Epithelial cell of esophagus (primary cell): ENCODE data around the gene LINC01488.
A peak's percentile ranks its signal among the peaks of the same experiment; 100 is the strongest.

Experiments
- DNase-seq: peaks from one replicate; pipeline ENCODE4 v3.0.0; 2010; ENCODE audit warnings: low read depth
- H3K4me3 ChIP-seq: 2 replicates; pipeline ENCODE4 v1.5.1; 2011; ENCODE audit warnings: mild to moderate bottlenecking, low read length, control low read depth
- CTCF ChIP-seq: IDR thresholded peaks from 2 replicates; pipeline ENCODE4 v1.5.1; 2011; ENCODE audit warnings: low read depth, mild to moderate bottlenecking, low read length, control low read depth, inconsistent platforms; ENCODE audit not compliant: insufficient read depth; ENCODE audit errors: missing control alignments

The LINC01488 gene

GRCh38 chr11:69437001-69437875 is 44.2 kb upstream of the LINC01488 start:
- TF ChIP-seq CTCF: no peak
- H3K4me3 ChIP-seq: no peak overlapping the region
- DNase-seq: peak; percentile 69

GRCh38 chr11:69437876-69438205 is 43.6 kb upstream of the LINC01488 start:
- TF ChIP-seq CTCF: no peak
- no peak overlapping the region for H3K4me3 ChIP-seq
- no peak for DNase-seq

GRCh38 chr11:69438286-69438920 is 43.1 kb upstream of the LINC01488 start:
- DNase-seq: no peak
- no peak for TF ChIP-seq CTCF

GRCh38 chr11:69439127-69439526 is 42.3 kb upstream of the LINC01488 start:
- TF ChIP-seq CTCF: no peak
- no peak overlapping the region for H3K4me3 ChIP-seq
- DNase-seq: no peak

More at GRCh38 chr11:69438286-69438920, 43.1 kb upstream of the LINC01488 start:
- no peak overlapping the region for H3K4me3 ChIP-seq

GRCh38 chr11:69439651-69440464 is 41.6 kb upstream of the LINC01488 start:
- DNase-seq: no peak
- TF ChIP-seq CTCF: no peak

GRCh38 chr11:69440876-69441275 is 40.6 kb upstream of the LINC01488 start:
- no peak for DNase-seq
- TF ChIP-seq CTCF: no peak

More at GRCh38 chr11:69439651-69440464, 41.6 kb upstream of the LINC01488 start:
- no peak overlapping the region for H3K4me3 ChIP-seq

More at GRCh38 chr11:69440876-69441275, 40.6 kb upstream of the LINC01488 start:
- no peak overlapping the region for H3K4me3 ChIP-seq
